Astrocyte (in vitro differentiated cells and primary cell): ENCODE measurements around the gene UROC1.

Experiments used
- EZH2 ChIP-seq: IDR thresholded peaks from 2 replicates; pipeline ENCODE4 v1.6.1; 2012; ENCODE audit warnings: mild to moderate bottlenecking, low read length, inconsistent platforms; ENCODE audit not compliant: insufficient read depth
- TF ChIP-seq, protein P1 (sequence below): IDR thresholded peaks from 2 replicates; pipeline ENCODE4 v1.5.1; 2011; ENCODE audit warnings: low read depth, mild to moderate bottlenecking, inconsistent platforms, low read length, moderate library complexity; ENCODE audit not compliant: insufficient read depth

GRCh38 chr3:126483321-126483761 is 34.2 kb downstream of the UROC1 start:
- no peak for TF ChIP-seq EZH2
- TF ChIP-seq, protein P1, sequence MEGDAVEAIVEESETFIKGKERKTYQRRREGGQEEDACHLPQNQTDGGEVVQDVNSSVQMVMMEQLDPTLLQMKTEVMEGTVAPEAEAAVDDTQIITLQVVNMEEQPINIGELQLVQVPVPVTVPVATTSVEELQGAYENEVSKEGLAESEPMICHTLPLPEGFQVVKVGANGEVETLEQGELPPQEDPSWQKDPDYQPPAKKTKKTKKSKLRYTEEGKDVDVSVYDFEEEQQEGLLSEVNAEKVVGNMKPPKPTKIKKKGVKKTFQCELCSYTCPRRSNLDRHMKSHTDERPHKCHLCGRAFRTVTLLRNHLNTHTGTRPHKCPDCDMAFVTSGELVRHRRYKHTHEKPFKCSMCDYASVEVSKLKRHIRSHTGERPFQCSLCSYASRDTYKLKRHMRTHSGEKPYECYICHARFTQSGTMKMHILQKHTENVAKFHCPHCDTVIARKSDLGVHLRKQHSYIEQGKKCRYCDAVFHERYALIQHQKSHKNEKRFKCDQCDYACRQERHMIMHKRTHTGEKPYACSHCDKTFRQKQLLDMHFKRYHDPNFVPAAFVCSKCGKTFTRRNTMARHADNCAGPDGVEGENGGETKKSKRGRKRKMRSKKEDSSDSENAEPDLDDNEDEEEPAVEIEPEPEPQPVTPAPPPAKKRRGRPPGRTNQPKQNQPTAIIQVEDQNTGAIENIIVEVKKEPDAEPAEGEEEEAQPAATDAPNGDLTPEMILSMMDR = no peak
